GM21526 (cell line): ENCODE data around the gene SYTL3.

Source experiments
- ATAC-seq: cut with Tn5 transposase; IDR thresholded peaks from one replicate; pipeline ENCODE4 v1.9.1; 2021; ENCODE audit warnings: moderate library complexity; ENCODE audit not compliant: unreplicated experiment, low FRiP score

The SYTL3 gene

GRCh38 chr6:158769771-158770432, 120.0 kb downstream of the SYTL3 start:
- no peak for ATAC-seq

- ATAC-seq, result no peak
These were observed 120.9 kb downstream of the SYTL3 start for GRCh38 chr6:158770533-158771330.

- no peak for ATAC-seq
These were observed 121.7 kb downstream of the SYTL3 start for GRCh38 chr6:158771399-158772152.

GRCh38 chr6:158772172-158772571, 122.3 kb downstream of the SYTL3 start:
- no peak for ATAC-seq

- ATAC-seq, result no peak
These were observed 123.1 kb downstream of the SYTL3 start for GRCh38 chr6:158772851-158773371.

- ATAC-seq, result no peak
These were observed 124.0 kb downstream of the SYTL3 start for GRCh38 chr6:158773581-158774449.

- ATAC-seq, result no peak
These were observed 125.0 kb downstream of the SYTL3 start for GRCh38 chr6:158774717-158775449.

- no peak for ATAC-seq
These were observed 126.0 kb downstream of the SYTL3 start for GRCh38 chr6:158775832-158776231.

GRCh38 chr6:158776737-158777136, 126.9 kb downstream of the SYTL3 start:
- ATAC-seq, result no peak

GRCh38 chr6:158777510-158777909, 127.7 kb downstream of the SYTL3 start:
- ATAC-seq, result no peak

GRCh38 chr6:158778005-158778527, 128.2 kb downstream of the SYTL3 start:
- ATAC-seq, result no peak

- no peak for ATAC-seq
These were observed 130.5 kb downstream of the SYTL3 start for GRCh38 chr6:158780246-158780884.

- ATAC-seq, result no peak
These were observed 131.3 kb downstream of the SYTL3 start for GRCh38 chr6:158780988-158781691.

- ATAC-seq, result no peak
These were observed 132.0 kb downstream of the SYTL3 start for GRCh38 chr6:158781692-158782373.

GRCh38 chr6:158782432-158783166, 132.7 kb downstream of the SYTL3 start:
- no peak for ATAC-seq

GRCh38 chr6:158783167-158783450, 133.3 kb downstream of the SYTL3 start:
- ATAC-seq, result no peak

- ATAC-seq, result no peak
These were observed 134.0 kb downstream of the SYTL3 start for GRCh38 chr6:158783851-158784250.
